Osteocyte (in vitro differentiated cells): ENCODE data around the gene ATP11A. TPM values are rescaled to one million over a fixed set of nuclear protein-coding genes. Genes with fewer than 3 reads are reported as not detected.

ENCODE experiments used
- DNase-seq: peaks from one replicate; pipeline ENCODE4 v3.0.0; 2021; ENCODE audit warnings: mixed read lengths; ENCODE audit not compliant: unreplicated experiment; ENCODE audit errors: extremely low spot score
- H3K27ac Mint-ChIP-seq: one replicate; pipeline ENCODE4 v1.8.0; 2021; ENCODE audit warnings: mild to moderate bottlenecking, mixed read lengths; ENCODE audit not compliant: unreplicated experiment
- H3K27me3 Mint-ChIP-seq: one replicate; pipeline ENCODE4 v1.8.0; 2021; ENCODE audit warnings: mixed read lengths; ENCODE audit not compliant: unreplicated experiment
- H3K36me3 Mint-ChIP-seq: one replicate; pipeline ENCODE4 v1.8.0; 2021; ENCODE audit warnings: mixed read lengths; ENCODE audit not compliant: unreplicated experiment
- H3K4me1 Mint-ChIP-seq: one replicate; pipeline ENCODE4 v1.8.0; 2021; ENCODE audit warnings: mixed read lengths; ENCODE audit not compliant: unreplicated experiment
- H3K4me3 Mint-ChIP-seq: one replicate; pipeline ENCODE4 v1.8.0; 2021; ENCODE audit warnings: mild to moderate bottlenecking, moderate library complexity, mixed read lengths; ENCODE audit not compliant: unreplicated experiment
- H3K9me3 Mint-ChIP-seq: one replicate; pipeline ENCODE4 v1.8.0; 2021; ENCODE audit warnings: mixed read lengths; ENCODE audit not compliant: unreplicated experiment
- CTCF ChIP-seq: fragments of 200-600 bp; sonication (generic); IDR thresholded peaks from 2 replicates; pipeline ENCODE4 v1.5.0; 2021; ENCODE audit warnings: antibody characterized with exemption, mild to moderate bottlenecking, moderate library complexity
- total RNA-seq: library from RNA; stranded (reverse); gene quantifications from 2 replicates; pipeline ENCODE4 v1.2.1, GENCODE V29; 2021

The ATP11A gene
- total RNA-seq, 1 donor from 2014 or later, result 15.7 TPM

GRCh38 chr13:112828082-112828699 is 138.4 kb downstream of the ATP11A start:
- Mint-ChIP-seq H3K4me3 (no peak overlapping the region), H3K27me3 (no peaks in the 10 kb centered on the region), H3K36me3 (peaks cover 18% of the 10 kb centered on the region), H3K27ac (no peak overlapping the region), H3K9me3 (no peaks in the 10 kb centered on the region), H3K4me1 (peaks cover 1% of the 10 kb centered on the region)
- DNase-seq, result no peak
- TF ChIP-seq CTCF, result no peak

- Mint-ChIP-seq H3K36me3 (peaks cover 19% of the 10 kb centered on the region), H3K27me3 (no peaks in the 10 kb centered on the region)
- no peak for TF ChIP-seq CTCF
Measured at GRCh38 chr13:112828756-112829155, 138.9 kb downstream of the ATP11A start.

GRCh38 chr13:112831196-112831595 is 141.4 kb downstream of the ATP11A start:
- H3K4me1 Mint-ChIP-seq, result peaks cover 3% of the 10 kb centered on the region
- no peak for TF ChIP-seq CTCF
- DNase-seq, result no peak
- no peaks in the 10 kb centered on the region for H3K9me3 Mint-ChIP-seq
- no peak overlapping the region for H3K4me3 Mint-ChIP-seq
- peaks cover 21% of the 10 kb centered on the region for H3K36me3 Mint-ChIP-seq
- no peaks in the 10 kb centered on the region for H3K27me3 Mint-ChIP-seq
- H3K27ac Mint-ChIP-seq, result no peak overlapping the region

More at GRCh38 chr13:112828756-112829155, 138.9 kb downstream of the ATP11A start:
- H3K27ac Mint-ChIP-seq, result no peak overlapping the region
- no peak overlapping the region for H3K4me3 Mint-ChIP-seq
- H3K9me3 Mint-ChIP-seq, result no peaks in the 10 kb centered on the region
- H3K4me1 Mint-ChIP-seq, result peaks cover 3% of the 10 kb centered on the region
- DNase-seq, result no peak

GRCh38 chr13:112831801-112832200 is 142.0 kb downstream of the ATP11A start:
- no peak for TF ChIP-seq CTCF
- DNase-seq, result no peak
- no peak overlapping the region for H3K27ac Mint-ChIP-seq
- H3K4me1 Mint-ChIP-seq, result peaks cover 3% of the 10 kb centered on the region
- no peaks in the 10 kb centered on the region for H3K27me3 Mint-ChIP-seq
- H3K9me3 Mint-ChIP-seq, result no peaks in the 10 kb centered on the region
- peaks cover 21% of the 10 kb centered on the region for H3K36me3 Mint-ChIP-seq
- no peak overlapping the region for H3K4me3 Mint-ChIP-seq

GRCh38 chr13:112832811-112833210 is 143.0 kb downstream of the ATP11A start:
- no peak overlapping the region for H3K4me3 Mint-ChIP-seq
- H3K36me3 Mint-ChIP-seq, result peaks cover 21% of the 10 kb centered on the region
- no peak overlapping the region for H3K27ac Mint-ChIP-seq
- DNase-seq, result no peak
- no peaks in the 10 kb centered on the region for H3K9me3 Mint-ChIP-seq
- TF ChIP-seq CTCF, result no peak
- H3K4me1 Mint-ChIP-seq, result peaks cover 5% of the 10 kb centered on the region
- no peaks in the 10 kb centered on the region for H3K27me3 Mint-ChIP-seq
